Activated CD8-positive, alpha-beta T cell treated with anti-CD3 and anti-CD28 coated beads for 36 hours (primary cell): Measurements from ENCODE around the gene NR0B2. TPM values are rescaled to one million over a fixed set of nuclear protein-coding genes. Genes with fewer than 3 reads are reported as not detected.

ENCODE experiments used
- ATAC-seq: fragments of 200-7000 bp; cut with Tn5 transposase; one replicate; pipeline ENCODE4 v1.10.0; 2021; ENCODE audit warnings: mild to moderate bottlenecking, moderate library complexity
- CTCF ChIA-PET: fragments of 350-600 bp; sonication (Branson Sonifier 250); formaldehyde crosslinking; loops from one replicate; lab custom pipeline; 2021; ENCODE audit warnings: antibody characterized with exemption; lab: Charles Lee
- POLR2A ChIA-PET: fragments of 350-600 bp; sonication (Branson Sonifier 250); formaldehyde crosslinking; loops from one replicate; lab custom pipeline; 2021; ENCODE audit warnings: antibody characterized with exemption; lab: Charles Lee
- DNase-seq: peaks from one replicate; pipeline ENCODE4 v3.0.0-alpha.2; 2020
- H3K27ac Mint-ChIP-seq: one replicate; pipeline ENCODE4 v1.8.0; 2021; ENCODE audit warnings: mild to moderate bottlenecking, mixed read lengths
- H3K27me3 Mint-ChIP-seq: one replicate; pipeline ENCODE4 v1.8.0; 2021; ENCODE audit warnings: mixed read lengths
- H3K36me3 Mint-ChIP-seq: one replicate; pipeline ENCODE4 v1.8.0; 2021; ENCODE audit warnings: low read depth, mixed read lengths
- H3K4me1 Mint-ChIP-seq: one replicate; pipeline ENCODE4 v1.8.0; 2021; ENCODE audit warnings: low read depth, mixed read lengths
- H3K4me3 Mint-ChIP-seq: one replicate; pipeline ENCODE4 v1.8.0; 2021; ENCODE audit warnings: mild to moderate bottlenecking, moderate library complexity, mixed read lengths
- H3K9me3 Mint-ChIP-seq: one replicate; pipeline ENCODE4 v1.8.0; 2021; ENCODE audit warnings: mixed read lengths
- CTCF ChIP-seq: fragments of 200-600 bp; IDR thresholded peaks from one replicate; pipeline ENCODE4 v1.8.0; 2022; ENCODE audit warnings: antibody characterized with exemption, mild to moderate bottlenecking
- intact Hi-C: fragments of 100-400 bp; cut with micrococcal nuclease; formaldehyde crosslinking; loops from one replicate; pipeline ENCODE4 v1.10.0; 2022
- total RNA-seq, 2 experiments: library from RNA; stranded (reverse); gene quantifications; one replicate each; pipeline ENCODE4 v1.2.3, GENCODE V29; 2021

Gene NR0B2
- total RNA-seq, result not detected

GRCh38 chr1:26913754-26914619 is at the start of gene NR0B2:
NR0B2 (minus strand) TSS chr1:26913975; CDS start chr1:26913940, 35 bp downstream.
- ChIA-PET CTCF (interaction anchor here (1.3 kb wide), 1 partner anchor 84 kb away, joined by 6 read pairs; no protein-coding TSS in a partner anchor), POLR2A (interaction anchor here (2.3 kb wide), 1 partner anchor 14 kb away, joined by 8 read pairs; the partner anchor contains the start of gene GPATCH3)
- no peak for ATAC-seq
- Mint-ChIP-seq H3K4me1 (no peaks in the 10 kb centered on the region), H3K27ac (no peak within 1 kb of the TSS), H3K36me3 (no peaks in the 10 kb centered on the region), H3K4me3 (no peak within 1 kb of the TSS), H3K27me3 (no peaks in the 10 kb centered on the region), H3K9me3 (no peaks in the 10 kb centered on the region)
- no peak for TF ChIP-seq CTCF
- intact Hi-C loops, result no loop called here
- DNase-seq, result no peak

- no peaks in the 10 kb centered on the region for H3K9me3 Mint-ChIP-seq
- CTCF ChIA-PET, result interaction anchor here (2.0 kb wide), 1 partner anchor 35 kb away, joined by 9 read pairs; no protein-coding TSS in a partner anchor
Measured at GRCh38 chr1:26961826-26962225, 48.1 kb upstream of the NR0B2 start.

GRCh38 chr1:26960625-26960966 is 46.8 kb upstream of the NR0B2 start:
- no peak for TF ChIP-seq CTCF
- CTCF ChIA-PET, result interaction anchor here (0.7 to 2.0 kb wide), 7 partner anchors 10 to 86 kb away, joined by 3 to 9 read pairs (median 3); no protein-coding TSS in a partner anchor
- intact Hi-C loops, result no loop called here
- no peak for ATAC-seq
- peaks cover 3% of the 10 kb centered on the region for H3K4me1 Mint-ChIP-seq
- no peaks in the 10 kb centered on the region for H3K9me3 Mint-ChIP-seq
- POLR2A ChIA-PET, result interaction anchor here (1.2 to 1.5 kb wide), 3 partner anchors 10 to 30 kb away, joined by 3 read pairs; no protein-coding TSS in a partner anchor
- H3K4me3 Mint-ChIP-seq, result peak overlapping the region; percentile 70
- H3K36me3 Mint-ChIP-seq, result no peaks in the 10 kb centered on the region
- H3K27me3 Mint-ChIP-seq, result peaks cover 25% of the 10 kb centered on the region
- no peak for DNase-seq
- no peak overlapping the region for H3K27ac Mint-ChIP-seq

More at GRCh38 chr1:26961826-26962225, 48.1 kb upstream of the NR0B2 start:
- Mint-ChIP-seq H3K36me3 (no peaks in the 10 kb centered on the region), H3K27me3 (peaks cover 28% of the 10 kb centered on the region), H3K4me3 (no peak overlapping the region), H3K27ac (no peak overlapping the region), H3K4me1 (peaks cover 3% of the 10 kb centered on the region)
- intact Hi-C loops, result no loop called here
- POLR2A ChIA-PET, result no interaction called here
- no peak for TF ChIP-seq CTCF
- ATAC-seq (no peak), DNase-seq (no peak)

- H3K27me3 Mint-ChIP-seq, result peaks cover 25% of the 10 kb centered on the region
- peak; percentile 37 for DNase-seq
- intact Hi-C loops, result no loop called here
Measured at GRCh38 chr1:26959722-26960624, 46.2 kb upstream of the NR0B2 start, which contains the start of gene KDF1. KDF1 (minus strand) TSS chr1:26960468; CDS start chr1:26952380, 8,088 bp downstream.

More at GRCh38 chr1:26959722-26960624, 46.2 kb upstream of the NR0B2 start, which contains the start of gene KDF1:
- peak; percentile 15 for TF ChIP-seq CTCF
- Mint-ChIP-seq H3K36me3 (no peaks in the 10 kb centered on the region), H3K27ac (no peak within 1 kb of the TSS), H3K4me3 (peak within 1 kb of the TSS; percentile 70), H3K9me3 (no peaks in the 10 kb centered on the region), H3K4me1 (peaks cover 3% of the 10 kb centered on the region)
- POLR2A ChIA-PET, result interaction anchor here (1.2 to 1.5 kb wide), 3 partner anchors 9 to 29 kb away, joined by 3 read pairs; no protein-coding TSS in a partner anchor
- ATAC-seq, result peak; percentile 77
- CTCF ChIA-PET, result interaction anchor here (0.7 to 2.0 kb wide), 7 partner anchors 9 to 86 kb away, joined by 3 to 9 read pairs (median 3); no protein-coding TSS in a partner anchor
